Glomerular visceral epithelial cell (primary cell): ENCODE measurements around the gene ATP2B1.
A peak's percentile ranks its signal among the peaks of the same experiment; 100 is the strongest.

ENCODE experiments used
- DNase-seq: peaks from one replicate; pipeline ENCODE4 v3.0.0-alpha.2; 2016; ENCODE audit errors: extremely low spot score

ATP2B1 gene

GRCh38 chr12:89597210-89597609 is 111.4 kb downstream of the ATP2B1 start:
- no peak for DNase-seq

- no peak for DNase-seq
Observed at GRCh38 chr12:89593873-89594272, 114.8 kb downstream of the ATP2B1 start.

- DNase-seq: no peak
Observed at GRCh38 chr12:89593233-89593632, 115.4 kb downstream of the ATP2B1 start.

- DNase-seq: no peak
Observed at GRCh38 chr12:89589753-89590152, 118.9 kb downstream of the ATP2B1 start.

- no peak for DNase-seq
Observed at GRCh38 chr12:89578499-89578898, 130.1 kb downstream of the ATP2B1 start.

- no peak for DNase-seq
Observed at GRCh38 chr12:89576572-89577220, 131.9 kb downstream of the ATP2B1 start.

GRCh38 chr12:89575374-89575773 is 133.3 kb downstream of the ATP2B1 start:
- DNase-seq: no peak

- DNase-seq: peak; percentile 58
Observed at GRCh38 chr12:89574736-89575208, 133.9 kb downstream of the ATP2B1 start.

- DNase-seq: no peak
Observed at GRCh38 chr12:89573051-89573810, 135.4 kb downstream of the ATP2B1 start.

- no peak for DNase-seq
Observed at GRCh38 chr12:89571491-89572195, 137.0 kb downstream of the ATP2B1 start.

- no peak for DNase-seq
Observed at GRCh38 chr12:89568484-89568883, 140.2 kb downstream of the ATP2B1 start.

GRCh38 chr12:89567691-89568239 is 140.9 kb downstream of the ATP2B1 start:
- no peak for DNase-seq

GRCh38 chr12:89566615-89567014 is 142.0 kb downstream of the ATP2B1 start:
- no peak for DNase-seq

- DNase-seq: no peak
Observed at GRCh38 chr12:89565002-89565401, 143.6 kb downstream of the ATP2B1 start.

GRCh38 chr12:89559753-89560152 is 148.9 kb downstream of the ATP2B1 start:
- no peak for DNase-seq

- no peak for DNase-seq
Observed at GRCh38 chr12:89556976-89557375, 151.7 kb downstream of the ATP2B1 start.

GRCh38 chr12:89552376-89552775 is 156.3 kb downstream of the ATP2B1 start:
- no peak for DNase-seq

GRCh38 chr12:89551747-89552146 is 156.9 kb downstream of the ATP2B1 start:
- DNase-seq: no peak

GRCh38 chr12:89547101-89547500 is 161.5 kb downstream of the ATP2B1 start:
- DNase-seq: no peak

GRCh38 chr12:89546151-89546550 is 162.5 kb downstream of the ATP2B1 start:
- no peak for DNase-seq

- DNase-seq: peak; percentile 89
Observed at GRCh38 chr12:89544681-89545184, 163.9 kb downstream of the ATP2B1 start.

GRCh38 chr12:89544022-89544421 is 164.6 kb downstream of the ATP2B1 start:
- no peak for DNase-seq
